Measurements from ENCODE around the gene GINS3. TPM values are rescaled to one million over a fixed set of nuclear protein-coding genes. Genes with fewer than 3 reads are reported as not detected.

Gene GINS3
- total RNA-seq, 2 experiments from 2014 or later: 49.1 to 50.5 TPM

DNA sequence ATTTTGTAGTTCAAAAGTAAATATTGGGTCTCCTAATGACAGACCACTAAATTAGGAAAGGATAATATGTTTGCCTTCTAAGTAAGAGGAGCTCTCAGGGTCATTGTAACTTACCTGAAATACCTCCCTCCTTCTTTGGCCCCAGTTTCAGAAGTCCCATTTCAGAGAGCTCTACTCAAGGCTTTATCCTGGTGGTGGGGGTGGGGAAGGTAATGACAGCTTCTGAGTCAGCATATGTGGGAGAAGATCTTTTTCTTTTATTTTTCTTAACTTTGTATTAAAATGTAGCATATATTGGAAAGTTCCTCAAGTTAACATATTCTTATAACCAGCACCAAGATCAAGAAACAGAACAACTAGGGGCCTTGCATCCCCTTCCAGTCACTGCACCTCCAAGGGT lies 16.9 kb upstream of the GINS3 start:
- Histone ChIP-seq H3K27ac (ENCODE audit: low read depth, low read length, poor library complexity, severe bottlenecking) (no peak overlapping the region), H3K36me3 (ENCODE audit: insufficient read depth, low read length) (no peaks in the 10 kb centered on the region), H3K4me1 (ENCODE audit: insufficient read depth, low read length, poor library complexity, severe bottlenecking) (peaks cover 6% of the 10 kb centered on the region), H3K4me3 (ENCODE audit: low read depth, low read length, poor library complexity, severe bottlenecking) (no peak overlapping the region), H2AFZ (ENCODE audit: low read length) (no peak overlapping the region), H3K9me3 (ENCODE audit: low read length) (no peaks in the 10 kb centered on the region), H3K4me2 (ENCODE audit: low read length) (no peak overlapping the region), H3K9me2 (ENCODE audit: insufficient read depth, low read length) (no peaks in the 10 kb centered on the region), H3K79me2 (ENCODE audit: insufficient read depth, low read depth, low read length) (no peaks in the 10 kb centered on the region), H4K20me1 (ENCODE audit: insufficient read depth, low read length) (no peaks in the 10 kb centered on the region)
- DNase-seq (ENCODE audit: low spot score): no peak
- ChIA-PET CTCF (ENCODE audit: unreplicated experiment) (no interaction called here), POLR2A (interaction anchor here (0.6 to 2.3 kb wide), 6 partner anchors 10 to 1878 kb away, joined by 3 to 7 read pairs (median 4); partner anchors contain the start of gene GINS3)
- BruUV-seq (replicated peaks): no TSS peak
- intact Hi-C loops (cut with micrococcal nuclease; ENCODE audit: unreplicated experiment): no loop called here
- TF ChIP-seq, protein P1, sequence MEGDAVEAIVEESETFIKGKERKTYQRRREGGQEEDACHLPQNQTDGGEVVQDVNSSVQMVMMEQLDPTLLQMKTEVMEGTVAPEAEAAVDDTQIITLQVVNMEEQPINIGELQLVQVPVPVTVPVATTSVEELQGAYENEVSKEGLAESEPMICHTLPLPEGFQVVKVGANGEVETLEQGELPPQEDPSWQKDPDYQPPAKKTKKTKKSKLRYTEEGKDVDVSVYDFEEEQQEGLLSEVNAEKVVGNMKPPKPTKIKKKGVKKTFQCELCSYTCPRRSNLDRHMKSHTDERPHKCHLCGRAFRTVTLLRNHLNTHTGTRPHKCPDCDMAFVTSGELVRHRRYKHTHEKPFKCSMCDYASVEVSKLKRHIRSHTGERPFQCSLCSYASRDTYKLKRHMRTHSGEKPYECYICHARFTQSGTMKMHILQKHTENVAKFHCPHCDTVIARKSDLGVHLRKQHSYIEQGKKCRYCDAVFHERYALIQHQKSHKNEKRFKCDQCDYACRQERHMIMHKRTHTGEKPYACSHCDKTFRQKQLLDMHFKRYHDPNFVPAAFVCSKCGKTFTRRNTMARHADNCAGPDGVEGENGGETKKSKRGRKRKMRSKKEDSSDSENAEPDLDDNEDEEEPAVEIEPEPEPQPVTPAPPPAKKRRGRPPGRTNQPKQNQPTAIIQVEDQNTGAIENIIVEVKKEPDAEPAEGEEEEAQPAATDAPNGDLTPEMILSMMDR (conservative IDR thresholded peaks at IDR 0.05; ENCODE audit: low read length): no peak
- no peak for TF ChIP-seq EZH2phosphoT487 (IDR thresholded peaks at IDR 0.05; ENCODE audit: borderline replicate concordance, low read depth, low read length)

- H3K4me2 ChIP-seq (ENCODE audit: low read length): no peak overlapping the region
- CTCF ChIA-PET (ENCODE audit: unreplicated experiment): interaction anchor here (0.6 kb wide), 1 partner anchor 108 kb away, joined by 3 read pairs; no protein-coding TSS in a partner anchor
- peaks cover 6% of the 10 kb centered on the region for H3K4me1 ChIP-seq (ENCODE audit: insufficient read depth, low read length, poor library complexity, severe bottlenecking)
These were observed 14.3 kb upstream of the GINS3 start for GRCh38 chr16:58377932-58378331.

GRCh38 chr16:58378401-58378800 lies 13.9 kb upstream of the GINS3 start:
- Histone ChIP-seq H4K20me1 (ENCODE audit: insufficient read depth, low read length) (no peaks in the 10 kb centered on the region), H3K9me2 (ENCODE audit: insufficient read depth, low read length) (no peaks in the 10 kb centered on the region), H3K27ac (ENCODE audit: low read depth, low read length, poor library complexity, severe bottlenecking) (no peak overlapping the region), H2AFZ (ENCODE audit: low read length) (no peak overlapping the region), H3K9me3 (ENCODE audit: low read length) (peaks cover 3% of the 10 kb centered on the region; the same call in 1 of the 2 replicates), H3K36me3 (ENCODE audit: insufficient read depth, low read length) (no peaks in the 10 kb centered on the region), H3K4me3 (ENCODE audit: low read depth, low read length, poor library complexity, severe bottlenecking) (no peak overlapping the region), H3K4me1 (ENCODE audit: insufficient read depth, low read length, poor library complexity, severe bottlenecking) (peaks cover 6% of the 10 kb centered on the region), H3K79me2 (ENCODE audit: insufficient read depth, low read depth, low read length) (no peaks in the 10 kb centered on the region), H3K4me2 (ENCODE audit: low read length) (no peak overlapping the region)
- TF ChIP-seq EZH2phosphoT487 (IDR thresholded peaks at IDR 0.05; ENCODE audit: borderline replicate concordance, low read depth, low read length): no peak
- TF ChIP-seq, protein P1 (conservative IDR thresholded peaks at IDR 0.05; ENCODE audit: low read length): no peak
- no peak for DNase-seq (ENCODE audit: low spot score)
- ChIA-PET CTCF (ENCODE audit: unreplicated experiment) (interaction anchor here (0.6 kb wide), 1 partner anchor 108 kb away, joined by 3 read pairs; no protein-coding TSS in a partner anchor), POLR2A (no interaction called here)
- intact Hi-C loops (cut with micrococcal nuclease; ENCODE audit: unreplicated experiment): no loop called here
- no TSS peak for BruUV-seq (replicated peaks)

More at GRCh38 chr16:58377932-58378331, 14.3 kb upstream of the GINS3 start:
- Histone ChIP-seq H3K79me2 (ENCODE audit: insufficient read depth, low read depth, low read length) (no peaks in the 10 kb centered on the region), H3K36me3 (ENCODE audit: insufficient read depth, low read length) (no peaks in the 10 kb centered on the region), H3K9me3 (ENCODE audit: low read length) (peaks cover 3% of the 10 kb centered on the region; the same call in 1 of the 2 replicates), H4K20me1 (ENCODE audit: insufficient read depth, low read length) (no peaks in the 10 kb centered on the region), H2AFZ (ENCODE audit: low read length) (no peak overlapping the region), H3K9me2 (ENCODE audit: insufficient read depth, low read length) (no peaks in the 10 kb centered on the region), H3K4me3 (ENCODE audit: low read depth, low read length, poor library complexity, severe bottlenecking) (no peak overlapping the region), H3K27ac (ENCODE audit: low read depth, low read length, poor library complexity, severe bottlenecking) (no peak overlapping the region)
- TF ChIP-seq, protein P1 (conservative IDR thresholded peaks at IDR 0.05; ENCODE audit: low read length): no peak
- no peak for TF ChIP-seq EZH2phosphoT487 (IDR thresholded peaks at IDR 0.05; ENCODE audit: borderline replicate concordance, low read depth, low read length)
- intact Hi-C loops (cut with micrococcal nuclease; ENCODE audit: unreplicated experiment): no loop called here
- BruUV-seq (replicated peaks): no TSS peak
- no peak for DNase-seq (ENCODE audit: low spot score)
- POLR2A ChIA-PET: no interaction called here
